HG03175 (cell line): ENCODE measurements around the gene SH3D21.

Source experiments
- ATAC-seq: cut with Tn5 transposase; IDR thresholded peaks from one replicate; pipeline ENCODE4 v1.9.1; 2021; ENCODE audit warnings: mild to moderate bottlenecking, moderate library complexity; ENCODE audit not compliant: unreplicated experiment

Gene SH3D21

GRCh38 chr1:36303244-36303643 is 2.9 kb upstream of the SH3D21 start:
- ATAC-seq: no peak

- ATAC-seq: no peak
These were observed 2.4 kb upstream of the SH3D21 start for GRCh38 chr1:36303650-36304360.

GRCh38 chr1:36304521-36304920 is 1.6 kb upstream of the SH3D21 start:
- ATAC-seq: no peak

- ATAC-seq: no peak
These were observed 926 bp upstream of the SH3D21 start for GRCh38 chr1:36304970-36305914.

GRCh38 chr1:36305915-36306209 is 306 bp upstream of the SH3D21 start:
- ATAC-seq: no peak

GRCh38 chr1:36306902-36307456 is 811 bp downstream of the SH3D21 start:
- peak; percentile 97 for ATAC-seq

GRCh38 chr1:36307601-36308330 is 1.6 kb downstream of the SH3D21 start:
- no peak for ATAC-seq

- no peak for ATAC-seq
These were observed 3.2 kb downstream of the SH3D21 start for GRCh38 chr1:36309397-36309796.

GRCh38 chr1:36320291-36320761 is 14.2 kb downstream of the SH3D21 start:
- no peak for ATAC-seq

GRCh38 chr1:36320767-36321118 is 14.6 kb downstream of the SH3D21 start:
- no peak for ATAC-seq

GRCh38 chr1:36321119-36321951 is 15.2 kb downstream of the SH3D21 start:
- no peak for ATAC-seq

GRCh38 chr1:36322041-36322785 is 16.0 kb downstream of the SH3D21 start:
- no peak for ATAC-seq

GRCh38 chr1:36322786-36323635 is 16.8 kb downstream of the SH3D21 start:
- ATAC-seq: no peak

GRCh38 chr1:36323636-36324352 is 17.6 kb downstream of the SH3D21 start, which contains the start of gene EVA1B:
TSS of gene EVA1B (minus strand) at chr1:36323645. CDS start at chr1:36323037, 608 bp downstream.
- no peak for ATAC-seq

- ATAC-seq: no peak
These were observed 18.2 kb downstream of the SH3D21 start for GRCh38 chr1:36324353-36324703.

GRCh38 chr1:36326499-36326898 is 20.3 kb downstream of the SH3D21 start:
- no peak for ATAC-seq

GRCh38 chr1:36327421-36328087 is 21.4 kb downstream of the SH3D21 start:
- ATAC-seq: no peak

GRCh38 chr1:36328088-36328480 is 21.9 kb downstream of the SH3D21 start:
- no peak for ATAC-seq
